Neural progenitor cell (in vitro differentiated cells): Measurements from ENCODE around the gene PDLIM5. TPM values are rescaled to one million over a fixed set of nuclear protein-coding genes. Genes with fewer than 3 reads are reported as not detected.
A peak's percentile ranks its signal among the peaks of the same experiment; 100 is the strongest.

Experiments used
- DNase-seq: peaks from one replicate; pipeline ENCODE4 v3.0.0-alpha.2; 2016; ENCODE audit warnings: low spot score
- H2AFZ ChIP-seq: fragments of 200-600 bp; sonication (generic); replicated peaks from 2 replicates; pipeline ENCODE4 v1.6.1; 2016; ENCODE audit warnings: antibody characterized with exemption
- H3F3A ChIP-seq: fragments of 200-600 bp; sonication (generic); 2 replicates; pipeline ENCODE4 v1.6.1; 2016; ENCODE audit warnings: antibody characterized with exemption, low read depth
- H3K27ac ChIP-seq: fragments of 200-600 bp; sonication (generic); 2 replicates; pipeline ENCODE4 v1.5.1; 2016; ENCODE audit warnings: mild to moderate bottlenecking
- H3K27me3 ChIP-seq: fragments of 200-600 bp; sonication (generic); 2 replicates; pipeline ENCODE4 v1.6.1; 2016; ENCODE audit warnings: mild to moderate bottlenecking, moderate library complexity
- H3K36me3 ChIP-seq: fragments of 200-600 bp; sonication (generic); 2 replicates; pipeline ENCODE4 v1.5.1; 2016
- H3K4me1 ChIP-seq: fragments of 200-600 bp; sonication (generic); 2 replicates; pipeline ENCODE4 v1.6.1; 2016; ENCODE audit warnings: mixed run types
- H3K4me2 ChIP-seq: fragments of 200-600 bp; sonication (generic); 2 replicates; pipeline ENCODE4 v1.6.1; 2016
- H3K4me3 ChIP-seq: fragments of 200-600 bp; sonication (generic); 2 replicates; pipeline ENCODE4 v1.5.1; 2016
- H3K79me2 ChIP-seq: fragments of 200-600 bp; sonication (generic); 2 replicates; pipeline ENCODE4 v1.6.1; 2016; ENCODE audit warnings: low read depth
- H3K9ac ChIP-seq: fragments of 200-600 bp; sonication (generic); 2 replicates; pipeline ENCODE4 v1.6.1; 2016
- H3K9me3 ChIP-seq: fragments of 200-600 bp; sonication (generic); 2 replicates; pipeline ENCODE4 v1.5.1; 2016; ENCODE audit warnings: low read depth
- H4K20me1 ChIP-seq: fragments of 200-600 bp; sonication (generic); 2 replicates; pipeline ENCODE4 v1.6.1; 2016; ENCODE audit warnings: low read depth
- H3K27ac Mint-ChIP-seq: 3 replicates; pipeline ENCODE4 v1.8.0; 2021; ENCODE audit warnings: mixed read lengths
- H3K27me3 Mint-ChIP-seq: 2 replicates; pipeline ENCODE4 v1.8.0; 2022; ENCODE audit warnings: low read depth, mild to moderate bottlenecking, inconsistent platforms, moderate library complexity, mixed read lengths; ENCODE audit not compliant: insufficient read depth
- H3K36me3 Mint-ChIP-seq: 3 replicates; pipeline ENCODE4 v1.8.0; 2021; ENCODE audit warnings: mixed read lengths
- H3K4me1 Mint-ChIP-seq: 3 replicates; pipeline ENCODE4 v1.8.0; 2021; ENCODE audit warnings: mixed read lengths
- H3K4me3 Mint-ChIP-seq: 3 replicates; pipeline ENCODE4 v1.8.0; 2021; ENCODE audit warnings: mild to moderate bottlenecking, moderate library complexity, mixed read lengths
- H3K9me3 Mint-ChIP-seq: 3 replicates; pipeline ENCODE4 v1.8.0; 2020; ENCODE audit warnings: mixed read lengths
- CTCF ChIP-seq: fragments of 200-600 bp; sonication (generic); IDR thresholded peaks from 2 replicates; pipeline ENCODE4 v1.5.1; 2017; ENCODE audit warnings: antibody characterized with exemption, mild to moderate bottlenecking
- EZH2 ChIP-seq: fragments of 200-600 bp; sonication (generic); IDR thresholded peaks from 2 replicates; pipeline ENCODE4 v1.6.1; 2017; ENCODE audit warnings: antibody characterized with exemption, mild to moderate bottlenecking, moderate library complexity
- EZH2phosphoT487 ChIP-seq: fragments of 200-600 bp; sonication (generic); IDR thresholded peaks from 2 replicates; pipeline ENCODE4 v1.6.1; 2017; ENCODE audit warnings: antibody characterized with exemption
- total RNA-seq: library from RNA; depleted of rRNA; stranded (reverse); fragments of >200 nt; gene quantifications from 2 replicates; pipeline ENCODE4 v1.2.3, GENCODE V29; 2015; ENCODE audit warnings: low replicate concordance

Gene PDLIM5
- total RNA-seq, 1 donor from 2014 or later = 68.4 TPM

- Mint-ChIP-seq H3K9me3 (no peaks in the 10 kb centered on the region), H3K4me3 (no peak overlapping the region), H3K27ac (no peak overlapping the region), H3K36me3 (peaks cover 9% of the 10 kb centered on the region), H3K27me3 (no peaks in the 10 kb centered on the region), H3K4me1 (no peaks in the 10 kb centered on the region)
- Histone ChIP-seq H3K9me3 (no peaks in the 10 kb centered on the region), H4K20me1 (peaks cover 2% of the 10 kb centered on the region), H3K36me3 (peaks cover 6% of the 10 kb centered on the region), H3K27me3 (no peaks in the 10 kb centered on the region), H3K4me2 (no peak overlapping the region), H3K4me1 (peaks cover 4% of the 10 kb centered on the region), H3K9ac (peak overlapping the region; percentile 15), H3K27ac (no peak overlapping the region), H3F3A (peaks cover 4% of the 10 kb centered on the region), H3K79me2 (peaks cover 8% of the 10 kb centered on the region), H3K4me3 (no peak overlapping the region), H2AFZ (no peak overlapping the region)
- TF ChIP-seq EZH2phosphoT487 = no peak
- no peak for TF ChIP-seq EZH2
- TF ChIP-seq CTCF = no peak
- no peak for DNase-seq
These were observed 45.9 kb downstream of the PDLIM5 start for GRCh38 chr4:94497690-94498089.

- no peak overlapping the region for H3K4me2 ChIP-seq
- H3K4me3 ChIP-seq = no peak overlapping the region
- H3K79me2 ChIP-seq = peaks cover 8% of the 10 kb centered on the region
- no peak overlapping the region for H3K27ac ChIP-seq
- DNase-seq = no peak
- no peak overlapping the region for H3K9ac ChIP-seq
- H3K36me3 ChIP-seq = peaks cover 6% of the 10 kb centered on the region
- Mint-ChIP-seq H3K9me3 (no peaks in the 10 kb centered on the region), H3K27me3 (no peaks in the 10 kb centered on the region), H3K4me3 (no peak overlapping the region), H3K36me3 (peaks cover 9% of the 10 kb centered on the region), H3K4me1 (no peaks in the 10 kb centered on the region), H3K27ac (no peak overlapping the region)
- peaks cover 4% of the 10 kb centered on the region for H3F3A ChIP-seq
- TF ChIP-seq EZH2 (no peak), CTCF (no peak), EZH2phosphoT487 (no peak)
- no peaks in the 10 kb centered on the region for H3K27me3 ChIP-seq
- H4K20me1 ChIP-seq = peaks cover 2% of the 10 kb centered on the region
- peaks cover 4% of the 10 kb centered on the region for H3K4me1 ChIP-seq
- H3K9me3 ChIP-seq = no peaks in the 10 kb centered on the region
- no peak overlapping the region for H2AFZ ChIP-seq
These were observed 46.8 kb downstream of the PDLIM5 start for GRCh38 chr4:94498502-94498901.

GRCh38 chr4:94500685-94501084, 48.9 kb downstream of the PDLIM5 start:
- Mint-ChIP-seq H3K9me3 (no peaks in the 10 kb centered on the region), H3K4me1 (no peaks in the 10 kb centered on the region), H3K4me3 (no peak overlapping the region), H3K36me3 (peaks cover 7% of the 10 kb centered on the region), H3K27me3 (no peaks in the 10 kb centered on the region), H3K27ac (no peak overlapping the region)
- Histone ChIP-seq H4K20me1 (peaks cover 2% of the 10 kb centered on the region), H3K36me3 (peaks cover 6% of the 10 kb centered on the region), H3K4me2 (no peak overlapping the region), H2AFZ (no peak overlapping the region), H3K27ac (no peak overlapping the region), H3K4me1 (peaks cover 4% of the 10 kb centered on the region), H3K79me2 (peaks cover 8% of the 10 kb centered on the region), H3K9me3 (no peaks in the 10 kb centered on the region), H3K4me3 (no peak overlapping the region), H3K27me3 (no peaks in the 10 kb centered on the region), H3F3A (peaks cover 4% of the 10 kb centered on the region), H3K9ac (no peak overlapping the region)
- TF ChIP-seq EZH2 = no peak
- TF ChIP-seq CTCF = no peak
- TF ChIP-seq EZH2phosphoT487 = no peak
- DNase-seq = no peak
